ENCODE measurements around the gene CNTN3. TPM values are rescaled to one million over a fixed set of nuclear protein-coding genes. Genes with fewer than 3 reads are reported as not detected.

Gene CNTN3
- total RNA-seq, 4 donors from 2014 or later: 1.5 to 3.6 (median 2.3) TPM

DNA sequence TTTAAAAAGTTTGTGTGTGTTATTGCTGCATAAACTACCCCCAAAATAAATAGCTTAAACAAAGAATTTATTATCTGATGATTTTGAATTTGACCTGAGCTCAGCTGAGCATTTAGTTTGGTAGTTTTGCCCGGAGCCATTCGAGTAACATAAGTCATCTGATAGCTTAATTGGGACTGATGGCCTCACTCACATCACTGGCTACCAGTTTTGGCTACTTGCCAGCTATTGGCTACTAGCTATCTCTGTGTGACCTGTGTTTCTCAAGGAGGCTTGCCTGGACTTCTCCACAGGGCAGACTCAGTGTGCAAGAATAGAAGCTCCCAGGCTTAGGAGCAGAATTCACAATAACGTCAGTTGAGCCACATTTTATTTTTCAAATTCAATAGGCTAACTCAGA is 9.0 kb downstream of the CNTN3 start:
- 70 to 75% methylated on average over 3 of the region's 3 CpGs for WGBS, 2 donors
- H3K4me1 ChIP-seq: no peaks in the 10 kb centered on the region

DNA sequence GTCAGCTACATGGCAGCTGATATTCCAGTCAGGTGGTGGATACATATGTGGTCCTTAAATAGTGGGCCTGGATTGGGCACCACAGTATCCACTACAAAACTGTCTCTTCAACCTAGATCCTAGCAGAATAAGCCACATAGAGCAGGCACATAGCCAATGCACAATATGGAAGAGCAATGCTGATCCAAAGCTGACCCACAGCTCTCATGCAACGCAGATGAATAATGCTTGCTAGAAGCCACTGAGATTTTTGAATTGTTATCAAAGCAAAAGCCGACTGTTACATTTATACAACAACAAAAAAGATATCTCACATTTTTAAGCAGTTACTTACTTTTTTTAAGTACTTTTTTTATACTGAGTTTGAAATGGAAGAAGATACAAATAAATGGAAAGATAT is 11.2 kb downstream of the CNTN3 start:
- TF ChIP-seq POLR2A (IDR thresholded peaks at IDR 0.05) (no peak), EP300 (IDR thresholded peaks at IDR 0.05) (no peak)
- TF ChIP-seq, protein P1, sequence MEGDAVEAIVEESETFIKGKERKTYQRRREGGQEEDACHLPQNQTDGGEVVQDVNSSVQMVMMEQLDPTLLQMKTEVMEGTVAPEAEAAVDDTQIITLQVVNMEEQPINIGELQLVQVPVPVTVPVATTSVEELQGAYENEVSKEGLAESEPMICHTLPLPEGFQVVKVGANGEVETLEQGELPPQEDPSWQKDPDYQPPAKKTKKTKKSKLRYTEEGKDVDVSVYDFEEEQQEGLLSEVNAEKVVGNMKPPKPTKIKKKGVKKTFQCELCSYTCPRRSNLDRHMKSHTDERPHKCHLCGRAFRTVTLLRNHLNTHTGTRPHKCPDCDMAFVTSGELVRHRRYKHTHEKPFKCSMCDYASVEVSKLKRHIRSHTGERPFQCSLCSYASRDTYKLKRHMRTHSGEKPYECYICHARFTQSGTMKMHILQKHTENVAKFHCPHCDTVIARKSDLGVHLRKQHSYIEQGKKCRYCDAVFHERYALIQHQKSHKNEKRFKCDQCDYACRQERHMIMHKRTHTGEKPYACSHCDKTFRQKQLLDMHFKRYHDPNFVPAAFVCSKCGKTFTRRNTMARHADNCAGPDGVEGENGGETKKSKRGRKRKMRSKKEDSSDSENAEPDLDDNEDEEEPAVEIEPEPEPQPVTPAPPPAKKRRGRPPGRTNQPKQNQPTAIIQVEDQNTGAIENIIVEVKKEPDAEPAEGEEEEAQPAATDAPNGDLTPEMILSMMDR (IDR thresholded peaks at IDR 0.05): no peak
- Histone ChIP-seq H3K27ac (no peak overlapping the region), H3K36me3 (no peaks in the 10 kb centered on the region), H3K4me3 (no peak overlapping the region), H3K27me3 (no peaks in the 10 kb centered on the region), H3K4me1 (no peaks in the 10 kb centered on the region), H3K9me3 (no peaks in the 10 kb centered on the region)
- 88 to 92% methylated on average over 2 of the region's 2 CpGs for WGBS, 2 donors
- no peak for DNase-seq (ENCODE audit: low spot score in 2 of 2)

More for the DNA sequence above, 9.0 kb downstream of the CNTN3 start:
- TF ChIP-seq POLR2A (IDR thresholded peaks at IDR 0.05): no peak
- no peak for TF ChIP-seq EP300 (IDR thresholded peaks at IDR 0.05)
- TF ChIP-seq, protein P1 (IDR thresholded peaks at IDR 0.05): no peak
- no peaks in the 10 kb centered on the region for H3K36me3 ChIP-seq
- H3K4me3 ChIP-seq: no peak overlapping the region
- no peaks in the 10 kb centered on the region for H3K27me3 ChIP-seq
- H3K27ac ChIP-seq: no peak overlapping the region
- DNase-seq (ENCODE audit: low spot score in 2 of 2): no peak
- no peaks in the 10 kb centered on the region for H3K9me3 ChIP-seq

- Histone ChIP-seq H3K27me3 (no peaks in the 10 kb centered on the region), H3K4me1 (no peaks in the 10 kb centered on the region), H3K36me3 (no peaks in the 10 kb centered on the region), H3K9me3 (no peaks in the 10 kb centered on the region), H3K4me3 (no peak overlapping the region), H3K27ac (no peak overlapping the region)
- WGBS, 2 donors: 83 to 85% methylated on average over 2 of the region's 2 CpGs
- DNase-seq (ENCODE audit: low spot score in 2 of 2): no peak
- TF ChIP-seq POLR2A (IDR thresholded peaks at IDR 0.05): no peak
- TF ChIP-seq, protein P1 (IDR thresholded peaks at IDR 0.05): no peak
- no peak for TF ChIP-seq EP300 (IDR thresholded peaks at IDR 0.05)
Observed at GRCh38 chr3:74602471-74602870, 12.0 kb downstream of the CNTN3 start.

GRCh38 chr3:74601793-74602192 is 12.7 kb downstream of the CNTN3 start:
- no peak overlapping the region for H3K27ac ChIP-seq
- no peaks in the 10 kb centered on the region for H3K4me1 ChIP-seq
- no peak for DNase-seq (ENCODE audit: low spot score in 2 of 2)
- WGBS, 2 donors: 87 to 90% methylated on average over 2 of the region's 2 CpGs
- TF ChIP-seq EP300 (IDR thresholded peaks at IDR 0.05) (no peak), POLR2A (IDR thresholded peaks at IDR 0.05) (no peak)
- TF ChIP-seq, protein P1 (IDR thresholded peaks at IDR 0.05): no peak
- H3K27me3 ChIP-seq: no peaks in the 10 kb centered on the region
- H3K36me3 ChIP-seq: no peaks in the 10 kb centered on the region
- H3K4me3 ChIP-seq: no peak overlapping the region
- H3K9me3 ChIP-seq: no peaks in the 10 kb centered on the region

- Histone ChIP-seq H3K9me3 (peaks cover 0 to 3% (median 0%) of the 10 kb centered on the region in 4 donors), H3K27ac (no peak overlapping the region), H3K36me3 (no peaks in the 10 kb centered on the region), H3K27me3 (no peaks in the 10 kb centered on the region), H3K4me3 (no peak overlapping the region), H3K4me1 (no peaks in the 10 kb centered on the region)
- 97 to 100% methylated on average over 2 of the region's 2 CpGs for WGBS, 2 donors
- no peak for DNase-seq (ENCODE audit: low spot score in 2 of 2)
- TF ChIP-seq, protein P1 (IDR thresholded peaks at IDR 0.05): no peak
Observed at GRCh38 chr3:74599564-74599963, 14.9 kb downstream of the CNTN3 start.
